Calu3 (cell line): ENCODE results near the gene PCARE. TPM values are rescaled to one million over a fixed set of nuclear protein-coding genes. Genes with fewer than 3 reads are reported as not detected.

Source experiments
- BruUV-seq: library from RNA; stranded (reverse); fragments of 400-500 nt; replicated peaks from 2 replicates; lab custom pipeline; 2021; lab: Mats Ljungman, UMichigan
- CTCF ChIA-PET: fragments of 300-600 bp; sonication (Branson Sonifier 250); formaldehyde crosslinking; loops from one replicate; lab custom pipeline; 2022; ENCODE audit warnings: antibody characterized with exemption; lab: Charles Lee
- DNase-seq: peaks from one replicate; pipeline ENCODE4 v3.0.0; 2022
- H3K27ac Mint-ChIP-seq: one replicate; pipeline ENCODE4 v1.8.0; 2022; ENCODE audit warnings: mixed read lengths; ENCODE audit not compliant: unreplicated experiment
- H3K27me3 Mint-ChIP-seq: one replicate; pipeline ENCODE4 v1.8.0; 2022; ENCODE audit warnings: mixed read lengths; ENCODE audit not compliant: unreplicated experiment
- H3K36me3 Mint-ChIP-seq: one replicate; pipeline ENCODE4 v1.8.0; 2022; ENCODE audit warnings: mild to moderate bottlenecking, moderate library complexity, mixed read lengths; ENCODE audit not compliant: insufficient read depth, unreplicated experiment
- H3K4me1 Mint-ChIP-seq: one replicate; pipeline ENCODE4 v1.8.0; 2022; ENCODE audit warnings: mild to moderate bottlenecking, low read depth, mixed read lengths; ENCODE audit not compliant: unreplicated experiment
- H3K4me3 Mint-ChIP-seq: one replicate; pipeline ENCODE4 v1.8.0; 2022; ENCODE audit warnings: mild to moderate bottlenecking, low read depth, moderate library complexity, mixed read lengths; ENCODE audit not compliant: unreplicated experiment
- H3K9me3 Mint-ChIP-seq: one replicate; pipeline ENCODE4 v1.8.0; 2022; ENCODE audit warnings: low read depth, mixed read lengths; ENCODE audit not compliant: unreplicated experiment
- CTCF ChIP-seq: fragments of 200-600 bp; IDR thresholded peaks from one replicate; pipeline ENCODE4 v1.8.0; 2022; ENCODE audit warnings: antibody characterized with exemption; ENCODE audit not compliant: unreplicated experiment
- intact Hi-C: fragments of 100-400 bp; cut with micrococcal nuclease; formaldehyde crosslinking; loops from one replicate; pipeline ENCODE4 v1.10.0; 2022; ENCODE audit not compliant: unreplicated experiment
- total RNA-seq: library from RNA; stranded (reverse); gene quantifications from 2 replicates; pipeline ENCODE4 v1.2.3, GENCODE V29; 2022

Gene PCARE
- total RNA-seq, 1 experiment from 2014 or later, result not detected

- Mint-ChIP-seq H3K36me3 (no peaks in the 10 kb centered on the region), H3K27ac (no peak overlapping the region), H3K27me3 (no peaks in the 10 kb centered on the region), H3K4me3 (no peak overlapping the region), H3K4me1 (no peaks in the 10 kb centered on the region), H3K9me3 (no peaks in the 10 kb centered on the region)
- CTCF ChIA-PET, result interaction anchor here (0.5 kb wide), 1 partner anchor 36 kb away, joined by 6 read pairs; no protein-coding TSS in a partner anchor
- TF ChIP-seq CTCF, result no peak
- DNase-seq, result no peak
- intact Hi-C loops, result no loop called here
- BruUV-seq, result no TSS peak
Measured at GRCh38 chr2:29072971-29073725, 1.2 kb downstream of the PCARE start.

- Mint-ChIP-seq H3K36me3 (no peaks in the 10 kb centered on the region), H3K27ac (no peak overlapping the region), H3K4me1 (no peaks in the 10 kb centered on the region), H3K4me3 (no peak overlapping the region), H3K27me3 (no peaks in the 10 kb centered on the region), H3K9me3 (no peaks in the 10 kb centered on the region)
- no peak for TF ChIP-seq CTCF
- CTCF ChIA-PET, result no interaction called here
- intact Hi-C loops, result no loop called here
- DNase-seq, result no peak
- no TSS peak for BruUV-seq
Measured at GRCh38 chr2:29072251-29072650, 2.1 kb downstream of the PCARE start.

- Mint-ChIP-seq H3K4me3 (no peak overlapping the region), H3K27ac (no peak overlapping the region), H3K36me3 (no peaks in the 10 kb centered on the region), H3K4me1 (no peaks in the 10 kb centered on the region), H3K27me3 (no peaks in the 10 kb centered on the region), H3K9me3 (no peaks in the 10 kb centered on the region)
- no TSS peak for BruUV-seq
- intact Hi-C loops, result no loop called here
- CTCF ChIA-PET, result no interaction called here
- TF ChIP-seq CTCF, result no peak
- no peak for DNase-seq
Measured at GRCh38 chr2:29071032-29071975, 3.0 kb downstream of the PCARE start.

- Mint-ChIP-seq H3K36me3 (no peaks in the 10 kb centered on the region), H3K4me3 (no peak overlapping the region), H3K27ac (no peak overlapping the region), H3K4me1 (no peaks in the 10 kb centered on the region), H3K27me3 (no peaks in the 10 kb centered on the region), H3K9me3 (no peaks in the 10 kb centered on the region)
- no peak for DNase-seq
- intact Hi-C loops, result no loop called here
- no peak for TF ChIP-seq CTCF
- BruUV-seq, result no TSS peak
- CTCF ChIA-PET, result no interaction called here
Measured at GRCh38 chr2:29070526-29070925, 3.8 kb downstream of the PCARE start.
